HEK293 (cell line): ENCODE data around the gene PKD2L1.

ENCODE experiments used
- AEBP2 ChIP-seq: fragments of 450-650 bp; formaldehyde crosslinking; IDR thresholded peaks from 2 replicates; pipeline ENCODE4 v1.5.1; 2016; ENCODE audit warnings: missing biosample characterization, missing genetic modification characterization, borderline replicate concordance
- ATF2 ChIP-seq: fragments of 450-650 bp; formaldehyde crosslinking; IDR thresholded peaks from 2 replicates; pipeline ENCODE4 v1.5.1; 2016; ENCODE audit warnings: missing biosample characterization, missing genetic modification characterization, low read depth
- BCL11B ChIP-seq: fragments of 450-650 bp; formaldehyde crosslinking; IDR thresholded peaks from 2 replicates; pipeline ENCODE4 v1.5.1; 2016; ENCODE audit warnings: low read depth, missing biosample characterization, missing genetic modification characterization
- FEZF1 ChIP-seq: fragments of 450-650 bp; formaldehyde crosslinking; IDR thresholded peaks from 2 replicates; pipeline ENCODE4 v1.5.1; 2016; ENCODE audit warnings: missing biosample characterization, missing genetic modification characterization
- HOXC10 ChIP-seq: sonication (generic); formaldehyde crosslinking; IDR thresholded peaks from 2 replicates; pipeline ENCODE4 v1.8.1; 2023; ENCODE audit warnings: mild to moderate bottlenecking, missing genetic modification reagents
- KLF17 ChIP-seq: fragments of 450-650 bp; formaldehyde crosslinking; IDR thresholded peaks from 2 replicates; pipeline ENCODE4 v1.5.1; 2016; ENCODE audit warnings: missing biosample characterization, missing genetic modification characterization
- MYNN ChIP-seq: fragments of 450-650 bp; formaldehyde crosslinking; IDR thresholded peaks from 2 replicates; pipeline ENCODE4 v1.5.1; 2016; ENCODE audit warnings: missing biosample characterization, missing genetic modification characterization, borderline replicate concordance
- MZF1 ChIP-seq: fragments of 450-650 bp; formaldehyde crosslinking; IDR thresholded peaks from 2 replicates; pipeline ENCODE4 v1.5.1; 2017; ENCODE audit warnings: missing biosample characterization, missing genetic modification characterization, borderline replicate concordance
- OSR2 ChIP-seq: fragments of 450-650 bp; formaldehyde crosslinking; IDR thresholded peaks from 2 replicates; pipeline ENCODE4 v1.5.1; 2016; ENCODE audit warnings: missing biosample characterization, missing genetic modification characterization
- PRDM10 ChIP-seq: fragments of 450-650 bp; formaldehyde crosslinking; IDR thresholded peaks from 2 replicates; pipeline ENCODE4 v1.5.1; 2016; ENCODE audit warnings: missing biosample characterization, missing genetic modification characterization
- SP3 ChIP-seq: fragments of 450-650 bp; formaldehyde crosslinking; IDR thresholded peaks from 2 replicates; pipeline ENCODE4 v1.5.1; 2016; ENCODE audit warnings: missing biosample characterization, missing genetic modification characterization
- ZBTB17 ChIP-seq: fragments of 450-650 bp; formaldehyde crosslinking; IDR thresholded peaks from 2 replicates; pipeline ENCODE4 v1.5.1; 2016; ENCODE audit warnings: missing biosample characterization, missing genetic modification characterization
- ZBTB49 ChIP-seq: fragments of 450-650 bp; formaldehyde crosslinking; IDR thresholded peaks from 2 replicates; pipeline ENCODE4 v1.5.1; 2016; ENCODE audit warnings: missing biosample characterization, missing genetic modification characterization, low read depth
- ZNF16 ChIP-seq: fragments of 450-650 bp; formaldehyde crosslinking; IDR thresholded peaks from 2 replicates; pipeline ENCODE4 v1.5.1; 2016; ENCODE audit warnings: low read depth, missing biosample characterization, missing genetic modification characterization
- ZNF214 ChIP-seq: fragments of 450-650 bp; formaldehyde crosslinking; IDR thresholded peaks from 2 replicates; pipeline ENCODE4 v1.5.1; 2017; ENCODE audit warnings: missing biosample characterization, mild to moderate bottlenecking, missing genetic modification characterization, borderline replicate concordance
- ZNF221 ChIP-seq: fragments of 450-650 bp; formaldehyde crosslinking; IDR thresholded peaks from 2 replicates; pipeline ENCODE4 v1.5.1; 2017; ENCODE audit warnings: missing biosample characterization, missing genetic modification characterization, borderline replicate concordance
- ZNF248 ChIP-seq: fragments of 450-650 bp; formaldehyde crosslinking; IDR thresholded peaks from 2 replicates; pipeline ENCODE4 v1.5.1; 2017; ENCODE audit warnings: missing biosample characterization, missing genetic modification characterization
- ZNF280D ChIP-seq: fragments of 450-650 bp; formaldehyde crosslinking; IDR thresholded peaks from 2 replicates; pipeline ENCODE4 v1.5.1; 2016; ENCODE audit warnings: missing biosample characterization, missing genetic modification characterization
- ZNF366 ChIP-seq: fragments of 450-650 bp; formaldehyde crosslinking; conservative IDR thresholded peaks from 2 replicates; pipeline ENCODE4 v1.5.1; 2016; ENCODE audit warnings: missing biosample characterization, missing genetic modification characterization
- ZNF391 ChIP-seq: fragments of 450-650 bp; formaldehyde crosslinking; IDR thresholded peaks from 2 replicates; pipeline ENCODE4 v1.5.1; 2016; ENCODE audit warnings: low read depth, missing biosample characterization, missing genetic modification characterization, borderline replicate concordance
- ZNF426 ChIP-seq: fragments of 450-650 bp; formaldehyde crosslinking; IDR thresholded peaks from 2 replicates; pipeline ENCODE4 v1.5.1; 2017; ENCODE audit warnings: missing biosample characterization, missing genetic modification characterization, mild to moderate bottlenecking, inconsistent platforms, moderate library complexity
- ZNF664 ChIP-seq: fragments of 450-650 bp; formaldehyde crosslinking; IDR thresholded peaks from 2 replicates; pipeline ENCODE4 v1.5.1; 2016; ENCODE audit warnings: missing biosample characterization, missing genetic modification characterization
- ZNF701 ChIP-seq: fragments of 450-650 bp; formaldehyde crosslinking; IDR thresholded peaks from 2 replicates; pipeline ENCODE4 v1.5.1; 2016; ENCODE audit warnings: missing biosample characterization, missing genetic modification characterization
- ZNF777 ChIP-seq: fragments of 450-650 bp; formaldehyde crosslinking; IDR thresholded peaks from 2 replicates; pipeline ENCODE4 v1.5.1; 2017; ENCODE audit warnings: missing biosample characterization, missing genetic modification characterization, borderline replicate concordance
- ZSCAN16 ChIP-seq: fragments of 450-650 bp; formaldehyde crosslinking; IDR thresholded peaks from 2 replicates; pipeline ENCODE4 v1.5.1; 2016; ENCODE audit warnings: missing biosample characterization, missing genetic modification characterization

The PKD2L1 gene

GRCh38 chr10:100286051-100287033, 43.7 kb downstream of the PKD2L1 start, which contains the start of gene BLOC1S2 (continued):
- TF ChIP-seq ZNF214 (tag by site-specific recombination) (no peak), MZF1 (no peak), ATF2 (tag by site-specific recombination) (no peak), ZNF280D (peak; percentile 76), ZNF248 (tag by site-specific recombination) (no peak), OSR2 (tag by site-specific recombination) (no peak; the same call in 1 of the 2 replicates), HOXC10 (CRISPR knock-in tag) (no peak), ZBTB17 (tag by site-specific recombination) (peak; percentile 93), ZNF16 (tag by site-specific recombination) (no peak), PRDM10 (tag by site-specific recombination) (peak; percentile 96), ZSCAN16 (no peak), KLF17 (tag by site-specific recombination) (peak; percentile 90), ZNF701 (tag by site-specific recombination) (no peak), ZNF777 (tag by site-specific recombination) (peak; percentile 81; the same call in 1 of the 2 replicates), ZNF366 (peak; percentile 86), AEBP2 (no peak), FEZF1 (tag by site-specific recombination) (peak; percentile 6; the same call in 1 of the 2 replicates), ZBTB49 (tag by site-specific recombination) (no peak), MYNN (tag by site-specific recombination) (peak; percentile 64; the same call in 1 of the 2 replicates), ZNF391 (peak; percentile 86; the same call in 1 of the 2 replicates), BCL11B (no peak; the same call in 1 of the 2 replicates), ZNF426 (tag by site-specific recombination) (no peak), SP3 (tag by site-specific recombination) (peak; percentile 95), ZNF664 (tag by site-specific recombination) (no peak), ZNF221 (no peak)
